Neutrophil (primary cell): ENCODE results near the gene NHERF2.

Source experiments
- H3K27ac ChIP-seq: fragments of 200-600 bp; sonication (generic); 2 replicates; pipeline ENCODE4 v1.5.1; 2016; ENCODE audit warnings: mild to moderate bottlenecking, moderate library complexity
- H3K27me3 ChIP-seq: fragments of 200-600 bp; sonication (generic); 2 replicates; pipeline ENCODE4 v1.6.0; 2016; ENCODE audit warnings: mild to moderate bottlenecking
- H3K36me3 ChIP-seq: fragments of 200-600 bp; sonication (generic); 2 replicates; pipeline ENCODE4 v1.5.1; 2017
- H3K4me1 ChIP-seq, 2 experiments: fragments of 200-600 bp in 1 of 2; sonication (generic) in 1 of 2; 1 replicate in 1 of 2; 2 replicates in 1 of 2; pipeline versions ENCODE4 v1.5.1 to v1.6.1; 2013 to 2016; ENCODE audit warnings: low read depth in 1 of 2, low read length in 1 of 2, mild to moderate bottlenecking in 1 of 2, moderate library complexity in 1 of 2; ENCODE audit not compliant: control insufficient read depth in 1 of 2, insufficient read depth in 1 of 2
- H3K4me3 ChIP-seq, 2 experiments: fragments of 200-600 bp in 1 of 2; sonication (generic) in 1 of 2; 1 replicate in 1 of 2; 2 replicates in 1 of 2; pipeline ENCODE4 v1.5.1; 2013 to 2016; ENCODE audit warnings: low read depth in 1 of 2, low read length in 1 of 2, mild to moderate bottlenecking in 1 of 2, moderate library complexity in 1 of 2
- H3K9me3 ChIP-seq: fragments of 200-600 bp; sonication (generic); 2 replicates; pipeline ENCODE4 v1.5.1; 2016
- TF ChIP-seq, protein P1 (sequence below): fragments of 200-600 bp; sonication (generic); IDR thresholded peaks from 2 replicates; pipeline ENCODE4 v1.5.1; 2016; ENCODE audit warnings: antibody characterized with exemption

Gene NHERF2

DNA sequence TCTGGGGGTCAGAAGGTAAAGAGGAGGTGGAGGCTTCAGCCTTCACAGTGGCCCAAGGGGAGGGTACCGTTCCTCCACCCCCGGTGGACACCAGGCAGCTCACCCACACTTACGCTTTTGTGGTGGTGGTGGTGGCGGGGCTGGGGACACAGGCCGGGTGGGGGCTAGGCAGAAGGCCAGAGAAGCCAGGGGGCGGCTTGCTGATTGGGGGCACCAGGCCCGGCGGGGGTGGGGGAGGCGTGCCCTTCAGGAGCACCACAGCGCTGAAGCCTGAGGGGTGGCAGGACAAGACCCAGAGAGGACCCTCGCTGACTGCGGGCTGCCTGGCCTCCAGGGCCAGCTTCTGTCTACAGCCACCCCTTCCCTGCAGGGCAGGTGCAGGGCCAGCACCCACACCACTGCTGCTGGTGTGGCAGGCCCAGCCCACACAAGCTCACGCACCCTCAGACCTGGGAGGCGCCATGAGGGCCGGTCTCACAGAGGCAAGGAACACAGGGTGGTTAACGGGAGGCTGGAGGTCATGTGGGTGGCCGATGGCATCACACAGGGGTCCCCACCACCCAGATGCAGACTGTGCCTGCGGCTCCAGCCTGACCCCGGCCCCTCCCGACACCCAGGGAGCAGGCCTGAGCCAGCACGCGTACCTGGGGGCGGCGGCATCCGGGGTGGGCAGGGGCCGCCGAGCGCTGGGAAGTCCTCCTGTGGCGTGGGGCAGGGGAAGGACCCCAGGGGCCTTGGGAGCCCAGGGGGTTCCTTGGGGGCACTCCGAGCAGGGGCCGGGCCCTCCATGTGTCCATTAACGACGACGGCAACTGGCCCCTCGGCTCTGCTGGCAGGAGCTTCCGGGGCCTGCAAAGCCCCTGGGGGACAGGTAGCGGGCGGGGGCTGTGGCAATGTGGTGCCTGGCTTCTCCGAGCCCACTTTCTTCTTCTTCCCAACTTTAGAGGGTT, 27.6 kb upstream of the NHERF2 start:
- peaks cover 3 to 8% of the 10 kb centered on the region in 2 experiments for H3K4me1 ChIP-seq
- TF ChIP-seq, protein P1, sequence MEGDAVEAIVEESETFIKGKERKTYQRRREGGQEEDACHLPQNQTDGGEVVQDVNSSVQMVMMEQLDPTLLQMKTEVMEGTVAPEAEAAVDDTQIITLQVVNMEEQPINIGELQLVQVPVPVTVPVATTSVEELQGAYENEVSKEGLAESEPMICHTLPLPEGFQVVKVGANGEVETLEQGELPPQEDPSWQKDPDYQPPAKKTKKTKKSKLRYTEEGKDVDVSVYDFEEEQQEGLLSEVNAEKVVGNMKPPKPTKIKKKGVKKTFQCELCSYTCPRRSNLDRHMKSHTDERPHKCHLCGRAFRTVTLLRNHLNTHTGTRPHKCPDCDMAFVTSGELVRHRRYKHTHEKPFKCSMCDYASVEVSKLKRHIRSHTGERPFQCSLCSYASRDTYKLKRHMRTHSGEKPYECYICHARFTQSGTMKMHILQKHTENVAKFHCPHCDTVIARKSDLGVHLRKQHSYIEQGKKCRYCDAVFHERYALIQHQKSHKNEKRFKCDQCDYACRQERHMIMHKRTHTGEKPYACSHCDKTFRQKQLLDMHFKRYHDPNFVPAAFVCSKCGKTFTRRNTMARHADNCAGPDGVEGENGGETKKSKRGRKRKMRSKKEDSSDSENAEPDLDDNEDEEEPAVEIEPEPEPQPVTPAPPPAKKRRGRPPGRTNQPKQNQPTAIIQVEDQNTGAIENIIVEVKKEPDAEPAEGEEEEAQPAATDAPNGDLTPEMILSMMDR = no peak
- peaks cover 67% of the 10 kb centered on the region for H3K36me3 ChIP-seq
- no peak overlapping the region for H3K27ac ChIP-seq
- no peaks in the 10 kb centered on the region for H3K9me3 ChIP-seq
- no peak overlapping the region for H3K4me3 ChIP-seq
- no peaks in the 10 kb centered on the region for H3K27me3 ChIP-seq

DNA sequence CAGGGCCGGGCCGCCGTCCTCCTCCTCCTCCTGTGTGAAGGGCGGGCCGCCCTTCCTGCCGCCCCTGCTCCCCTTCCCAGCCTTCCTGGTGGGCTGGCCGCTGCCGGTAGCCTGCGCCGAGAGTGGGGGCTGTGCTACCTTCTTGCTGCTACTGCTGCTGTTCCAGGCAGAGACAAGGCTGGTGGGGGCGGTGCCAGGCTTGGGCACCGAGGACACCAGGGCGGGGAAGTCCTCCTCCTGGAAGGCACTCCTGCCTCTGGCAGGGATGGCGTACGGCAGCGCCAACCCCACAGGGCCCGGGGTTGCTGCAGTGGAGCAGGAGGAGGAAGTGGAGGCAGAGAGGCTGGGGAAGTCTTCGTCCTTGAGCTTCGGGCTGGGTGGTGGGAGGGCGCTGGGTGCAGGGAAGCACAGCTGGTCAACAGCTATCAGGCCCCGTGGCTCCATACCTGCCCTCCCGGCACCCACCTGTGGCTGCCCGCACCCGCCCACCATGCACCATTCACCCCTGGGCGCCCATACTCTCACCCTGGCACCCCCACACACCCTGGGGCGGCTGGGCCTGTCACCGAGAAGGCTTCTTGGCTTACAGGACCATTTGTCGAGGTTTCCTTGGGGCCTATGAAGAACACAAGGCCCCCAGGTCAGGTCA, 26.7 kb upstream of the NHERF2 start:
- Histone ChIP-seq H3K4me3 (no peak overlapping the region), H3K27ac (no peak overlapping the region), H3K4me1 (peaks cover 6 to 11% of the 10 kb centered on the region in 2 experiments), H3K36me3 (peaks cover 67% of the 10 kb centered on the region), H3K27me3 (no peaks in the 10 kb centered on the region), H3K9me3 (no peaks in the 10 kb centered on the region)
- TF ChIP-seq, protein P1 = no peak

DNA sequence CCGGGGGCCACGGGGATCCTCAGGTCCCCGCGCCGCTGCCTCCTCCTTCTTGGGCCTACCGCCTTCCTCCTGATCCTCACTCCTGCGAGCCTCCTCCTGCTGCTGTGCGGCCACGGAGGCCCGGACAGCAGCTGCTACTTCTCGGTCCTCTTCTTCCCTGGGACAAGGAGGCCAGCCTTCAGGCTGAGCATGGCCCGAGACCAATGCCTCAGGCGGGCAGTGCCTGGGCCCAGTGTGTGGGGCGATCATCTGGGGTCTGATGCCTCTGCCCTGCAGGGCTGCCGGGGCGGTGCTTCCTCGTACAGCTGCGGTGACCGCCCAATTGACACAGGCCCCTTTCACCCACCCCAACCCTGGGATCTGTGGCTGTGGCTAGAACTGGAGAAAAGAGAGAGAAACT, 25.7 kb upstream of the NHERF2 start:
- Histone ChIP-seq H3K4me3 (no peak overlapping the region), H3K36me3 (peaks cover 67% of the 10 kb centered on the region)

DNA sequence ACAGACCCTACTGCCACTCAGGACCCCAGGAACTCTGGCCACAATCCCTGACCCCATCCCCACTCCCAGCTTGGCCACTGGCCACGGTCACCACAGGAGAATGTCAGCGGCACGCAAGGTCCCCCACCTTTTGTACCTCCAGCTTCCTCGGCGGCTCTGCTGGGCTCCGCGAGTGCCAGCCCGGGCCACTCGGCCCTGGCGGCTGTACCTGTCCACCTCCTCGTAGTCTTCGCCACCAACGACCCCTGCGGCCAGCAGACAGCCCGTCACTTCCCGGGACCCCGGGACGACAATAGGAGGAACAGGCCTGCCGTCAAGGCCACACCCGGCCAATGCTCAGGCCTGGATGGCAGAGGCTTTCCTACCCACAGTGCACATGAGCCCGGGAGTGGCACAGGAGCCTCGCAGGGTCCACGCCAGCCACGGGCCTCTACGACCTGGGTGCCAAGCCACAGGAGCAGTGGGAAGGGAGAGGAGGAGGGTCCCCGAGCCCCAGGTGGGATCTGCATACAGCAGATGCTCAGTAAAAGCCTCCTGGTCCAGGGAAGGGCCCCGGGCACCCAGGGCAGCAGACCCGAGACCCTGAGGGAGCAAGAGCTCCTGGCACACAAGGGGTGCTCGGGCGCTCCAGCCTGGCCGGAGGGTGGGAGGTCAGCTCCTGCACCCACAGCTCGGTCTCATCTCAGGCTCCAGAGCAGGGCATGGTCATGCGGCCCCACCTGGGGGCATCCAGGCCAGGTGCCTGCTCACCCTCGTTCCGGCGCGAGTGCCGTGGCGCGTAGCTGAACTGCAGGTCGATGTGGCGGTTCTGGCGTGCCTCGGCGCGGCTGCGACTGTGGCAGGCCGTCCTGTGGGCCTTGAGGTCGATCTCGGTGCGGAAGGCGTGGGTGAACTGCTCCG, 25.0 kb upstream of the NHERF2 start:
- Histone ChIP-seq H3K27ac (no peak overlapping the region), H3K4me3 (no peak overlapping the region), H3K27me3 (peaks cover 6% of the 10 kb centered on the region), H3K9me3 (no peaks in the 10 kb centered on the region), H3K4me1 (peaks cover 6 to 19% of the 10 kb centered on the region in 2 experiments), H3K36me3 (peaks cover 65% of the 10 kb centered on the region)
- TF ChIP-seq, protein P1 = no peak

More for the DNA sequence above, 25.7 kb upstream of the NHERF2 start:
- TF ChIP-seq, protein P1 = no peak
- H3K27ac ChIP-seq = no peak overlapping the region
- peaks cover 6% of the 10 kb centered on the region for H3K27me3 ChIP-seq
- H3K4me1 ChIP-seq = peaks cover 6 to 19% of the 10 kb centered on the region in 2 experiments
- H3K9me3 ChIP-seq = no peaks in the 10 kb centered on the region
